Thyroid gland (tissue), 4 donors: Measurements from ENCODE around the gene PSD2.

Experiments used
- CTCF ChIP-seq, 6 experiments: fragments of 200-600 bp in 3 of 6; fragments of 450-650 bp in 3 of 6; sonication (generic) in 3 of 6; IDR thresholded peaks; one replicate each; pipeline ENCODE4 v1.5.1; 2016 to 2019; ENCODE audit warnings: antibody characterized with exemption in 6 of 6, mild to moderate bottlenecking in 2 of 6, inconsistent platforms in 1 of 6, moderate library complexity in 1 of 6
- POLR2A ChIP-seq, 2 donors: fragments of 450-650 bp; IDR thresholded peaks; one replicate each; pipeline ENCODE4 v1.6.1; 2017; ENCODE audit warnings: antibody characterized with exemption in 2 of 2, mild to moderate bottlenecking in 2 of 2, moderate library complexity in 1 of 2

- TF ChIP-seq CTCF (IDR thresholded peaks at IDR 0.05) (no peak), POLR2A (IDR thresholded peaks at IDR 0.05) (no peak)
Observed at GRCh38 chr5:139884144-139884543, 88.5 kb downstream of the PSD2 start.
